ENCODE results near the gene TTC12. TPM values are rescaled to one million over a fixed set of nuclear protein-coding genes. Genes with fewer than 3 reads are reported as not detected.

Gene TTC12
- total RNA-seq, 1 experiment from 2014 or later = 7.6 TPM

DNA sequence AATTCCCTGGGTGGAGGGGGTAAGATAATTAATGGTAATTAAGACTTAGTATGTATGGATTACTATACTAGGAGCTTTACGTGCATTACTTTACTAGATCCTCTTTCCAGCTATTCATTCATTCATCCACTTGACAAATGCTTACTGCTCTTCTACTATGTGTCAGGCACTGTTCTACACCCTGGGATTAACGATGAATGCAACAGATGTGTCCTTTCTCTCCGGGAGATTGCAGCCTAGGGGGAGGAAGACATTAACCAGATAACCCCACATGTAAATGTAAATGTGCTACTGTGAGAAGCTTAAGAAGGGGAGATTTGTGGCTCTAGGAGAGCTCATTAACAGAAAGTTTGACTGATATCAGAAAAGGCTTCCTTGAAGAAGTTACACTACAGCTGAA, 74.9 kb downstream of the TTC12 start:
- H3K9me3 Mint-ChIP-seq = no peaks in the 10 kb centered on the region
- no peak for TF ChIP-seq CREM (CRISPR knock-in tag; IDR thresholded peaks at IDR 0.05)
- TF ChIP-seq, protein P1, sequence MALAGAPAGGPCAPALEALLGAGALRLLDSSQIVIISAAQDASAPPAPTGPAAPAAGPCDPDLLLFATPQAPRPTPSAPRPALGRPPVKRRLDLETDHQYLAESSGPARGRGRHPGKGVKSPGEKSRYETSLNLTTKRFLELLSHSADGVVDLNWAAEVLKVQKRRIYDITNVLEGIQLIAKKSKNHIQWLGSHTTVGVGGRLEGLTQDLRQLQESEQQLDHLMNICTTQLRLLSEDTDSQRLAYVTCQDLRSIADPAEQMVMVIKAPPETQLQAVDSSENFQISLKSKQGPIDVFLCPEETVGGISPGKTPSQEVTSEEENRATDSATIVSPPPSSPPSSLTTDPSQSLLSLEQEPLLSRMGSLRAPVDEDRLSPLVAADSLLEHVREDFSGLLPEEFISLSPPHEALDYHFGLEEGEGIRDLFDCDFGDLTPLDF (CRISPR knock-in tag; IDR thresholded peaks at IDR 0.05) = no peak
- TF ChIP-seq, protein P2, sequence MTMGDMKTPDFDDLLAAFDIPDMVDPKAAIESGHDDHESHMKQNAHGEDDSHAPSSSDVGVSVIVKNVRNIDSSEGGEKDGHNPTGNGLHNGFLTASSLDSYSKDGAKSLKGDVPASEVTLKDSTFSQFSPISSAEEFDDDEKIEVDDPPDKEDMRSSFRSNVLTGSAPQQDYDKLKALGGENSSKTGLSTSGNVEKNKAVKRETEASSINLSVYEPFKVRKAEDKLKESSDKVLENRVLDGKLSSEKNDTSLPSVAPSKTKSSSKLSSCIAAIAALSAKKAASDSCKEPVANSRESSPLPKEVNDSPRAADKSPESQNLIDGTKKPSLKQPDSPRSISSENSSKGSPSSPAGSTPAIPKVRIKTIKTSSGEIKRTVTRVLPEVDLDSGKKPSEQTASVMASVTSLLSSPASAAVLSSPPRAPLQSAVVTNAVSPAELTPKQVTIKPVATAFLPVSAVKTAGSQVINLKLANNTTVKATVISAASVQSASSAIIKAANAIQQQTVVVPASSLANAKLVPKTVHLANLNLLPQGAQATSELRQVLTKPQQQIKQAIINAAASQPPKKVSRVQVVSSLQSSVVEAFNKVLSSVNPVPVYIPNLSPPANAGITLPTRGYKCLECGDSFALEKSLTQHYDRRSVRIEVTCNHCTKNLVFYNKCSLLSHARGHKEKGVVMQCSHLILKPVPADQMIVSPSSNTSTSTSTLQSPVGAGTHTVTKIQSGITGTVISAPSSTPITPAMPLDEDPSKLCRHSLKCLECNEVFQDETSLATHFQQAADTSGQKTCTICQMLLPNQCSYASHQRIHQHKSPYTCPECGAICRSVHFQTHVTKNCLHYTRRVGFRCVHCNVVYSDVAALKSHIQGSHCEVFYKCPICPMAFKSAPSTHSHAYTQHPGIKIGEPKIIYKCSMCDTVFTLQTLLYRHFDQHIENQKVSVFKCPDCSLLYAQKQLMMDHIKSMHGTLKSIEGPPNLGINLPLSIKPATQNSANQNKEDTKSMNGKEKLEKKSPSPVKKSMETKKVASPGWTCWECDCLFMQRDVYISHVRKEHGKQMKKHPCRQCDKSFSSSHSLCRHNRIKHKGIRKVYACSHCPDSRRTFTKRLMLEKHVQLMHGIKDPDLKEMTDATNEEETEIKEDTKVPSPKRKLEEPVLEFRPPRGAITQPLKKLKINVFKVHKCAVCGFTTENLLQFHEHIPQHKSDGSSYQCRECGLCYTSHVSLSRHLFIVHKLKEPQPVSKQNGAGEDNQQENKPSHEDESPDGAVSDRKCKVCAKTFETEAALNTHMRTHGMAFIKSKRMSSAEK (CRISPR knock-in tag; IDR thresholded peaks at IDR 0.05; ENCODE audit: borderline replicate concordance) = no peak
- TF ChIP-seq, protein P3, sequence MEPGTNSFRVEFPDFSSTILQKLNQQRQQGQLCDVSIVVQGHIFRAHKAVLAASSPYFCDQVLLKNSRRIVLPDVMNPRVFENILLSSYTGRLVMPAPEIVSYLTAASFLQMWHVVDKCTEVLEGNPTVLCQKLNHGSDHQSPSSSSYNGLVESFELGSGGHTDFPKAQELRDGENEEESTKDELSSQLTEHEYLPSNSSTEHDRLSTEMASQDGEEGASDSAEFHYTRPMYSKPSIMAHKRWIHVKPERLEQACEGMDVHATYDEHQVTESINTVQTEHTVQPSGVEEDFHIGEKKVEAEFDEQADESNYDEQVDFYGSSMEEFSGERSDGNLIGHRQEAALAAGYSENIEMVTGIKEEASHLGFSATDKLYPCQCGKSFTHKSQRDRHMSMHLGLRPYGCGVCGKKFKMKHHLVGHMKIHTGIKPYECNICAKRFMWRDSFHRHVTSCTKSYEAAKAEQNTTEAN (CRISPR knock-in tag; IDR thresholded peaks at IDR 0.05) = no peak
- TF ChIP-seq CBFB (CRISPR knock-in tag; IDR thresholded peaks at IDR 0.05; ENCODE audit: low read depth) = no peak
- ChIA-PET CTCF (interaction anchor here (1.3 to 1.4 kb wide), 2 partner anchors 149 to 151 kb away, joined by 3 read pairs; no protein-coding TSS in a partner anchor), POLR2A (no interaction called here)
- H3K36me3 Mint-ChIP-seq = no peaks in the 10 kb centered on the region
- H3K4me3 Mint-ChIP-seq = no peak overlapping the region
- peaks cover 12% of the 10 kb centered on the region for H3K4me1 Mint-ChIP-seq
- peaks cover 6% of the 10 kb centered on the region for H3K27me3 Mint-ChIP-seq (ENCODE audit: low read depth)
- ATAC-seq (peak; percentile 16), DNase-seq (ENCODE audit: low spot score) (no peak)
- H3K27ac Mint-ChIP-seq = no peak overlapping the region

- H3K27ac Mint-ChIP-seq = no peak overlapping the region
- ChIA-PET CTCF (no interaction called here), POLR2A (no interaction called here)
- ATAC-seq = no peak
- TF ChIP-seq ZNF263 (CRISPR knock-in tag; IDR thresholded peaks at IDR 0.05; ENCODE audit: low read depth) = no peak
- no peak for TF ChIP-seq TCF7 (CRISPR knock-in tag; IDR thresholded peaks at IDR 0.05; ENCODE audit: low read depth)
- no peak for TF ChIP-seq CDX4 (CRISPR knock-in tag; IDR thresholded peaks at IDR 0.05; ENCODE audit: borderline replicate concordance)
- TF ChIP-seq ESRRA (CRISPR knock-in tag; IDR thresholded peaks at IDR 0.05; ENCODE audit: borderline replicate concordance) = no peak
- no peak for TF ChIP-seq EMX1 (CRISPR knock-in tag; IDR thresholded peaks at IDR 0.05)
- TF ChIP-seq HMGA2 (CRISPR knock-in tag; IDR thresholded peaks at IDR 0.05) = no peak
- no peak for TF ChIP-seq E2F4 (CRISPR knock-in tag; IDR thresholded peaks at IDR 0.05; ENCODE audit: borderline replicate concordance, low read depth)
- TF ChIP-seq NFYB (CRISPR knock-in tag; conservative IDR thresholded peaks at IDR 0.05; ENCODE audit: low read depth) = no peak
- TF ChIP-seq ZNF232 (CRISPR knock-in tag; IDR thresholded peaks at IDR 0.05) = no peak
- no peak overlapping the region for H3K4me3 Mint-ChIP-seq
- no peaks in the 10 kb centered on the region for H3K9me3 Mint-ChIP-seq
- H3K27me3 Mint-ChIP-seq (ENCODE audit: low read depth) = no peaks in the 10 kb centered on the region; the same call in none of the 2 replicates
- no peak for DNase-seq (ENCODE audit: low spot score)
- no peaks in the 10 kb centered on the region for H3K36me3 Mint-ChIP-seq
- no peaks in the 10 kb centered on the region; the same call in 1 of the 2 replicates for H3K4me1 Mint-ChIP-seq
These were observed 78.0 kb downstream of the TTC12 start for GRCh38 chr11:113392236-113392921.
